ENCODE results near the gene WWOX. TPM values are rescaled to one million over a fixed set of nuclear protein-coding genes. Genes with fewer than 3 reads are reported as not detected.

WWOX gene
- total RNA-seq, 1 experiment from 2014 or later: 35.6 TPM

DNA sequence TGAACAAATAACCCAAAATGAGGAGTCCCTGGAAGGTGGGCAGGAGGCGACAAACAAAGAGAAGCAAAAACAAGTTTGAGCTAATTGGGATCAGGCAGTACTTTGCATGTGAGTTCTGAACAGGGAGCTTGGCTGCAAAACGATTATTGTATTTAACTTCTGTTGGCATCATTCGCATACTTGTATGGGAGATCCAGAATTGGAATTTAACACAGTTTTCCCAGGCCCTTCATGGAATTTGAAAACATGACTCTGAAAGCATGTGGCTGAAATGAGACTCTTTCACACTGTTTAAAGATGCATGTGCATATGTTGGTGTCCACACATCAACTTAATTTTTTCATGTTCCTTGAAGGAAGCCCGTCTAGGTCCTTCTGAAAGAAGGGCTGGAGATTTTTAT lies 674.3 kb downstream of the WWOX start:
- BruUV-seq (replicated peaks): no TSS peak
- no peaks in the 10 kb centered on the region for H3K9me2 ChIP-seq (ENCODE audit: insufficient read depth)
- POLR2A ChIA-PET (ENCODE audit: unreplicated experiment): no interaction called here
- CTCF ChIA-PET: no interaction called here
- TF ChIP-seq EZH2 (IDR thresholded peaks at IDR 0.05; ENCODE audit: low read depth): no peak
- TF ChIP-seq, protein P1, sequence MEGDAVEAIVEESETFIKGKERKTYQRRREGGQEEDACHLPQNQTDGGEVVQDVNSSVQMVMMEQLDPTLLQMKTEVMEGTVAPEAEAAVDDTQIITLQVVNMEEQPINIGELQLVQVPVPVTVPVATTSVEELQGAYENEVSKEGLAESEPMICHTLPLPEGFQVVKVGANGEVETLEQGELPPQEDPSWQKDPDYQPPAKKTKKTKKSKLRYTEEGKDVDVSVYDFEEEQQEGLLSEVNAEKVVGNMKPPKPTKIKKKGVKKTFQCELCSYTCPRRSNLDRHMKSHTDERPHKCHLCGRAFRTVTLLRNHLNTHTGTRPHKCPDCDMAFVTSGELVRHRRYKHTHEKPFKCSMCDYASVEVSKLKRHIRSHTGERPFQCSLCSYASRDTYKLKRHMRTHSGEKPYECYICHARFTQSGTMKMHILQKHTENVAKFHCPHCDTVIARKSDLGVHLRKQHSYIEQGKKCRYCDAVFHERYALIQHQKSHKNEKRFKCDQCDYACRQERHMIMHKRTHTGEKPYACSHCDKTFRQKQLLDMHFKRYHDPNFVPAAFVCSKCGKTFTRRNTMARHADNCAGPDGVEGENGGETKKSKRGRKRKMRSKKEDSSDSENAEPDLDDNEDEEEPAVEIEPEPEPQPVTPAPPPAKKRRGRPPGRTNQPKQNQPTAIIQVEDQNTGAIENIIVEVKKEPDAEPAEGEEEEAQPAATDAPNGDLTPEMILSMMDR (conservative IDR thresholded peaks at IDR 0.05): no peak
- no peaks in the 10 kb centered on the region for H3K27me3 ChIP-seq (ENCODE audit: insufficient read depth, low read depth)
- H2AFZ ChIP-seq: no peak overlapping the region
- no peak overlapping the region for H3K4me3 ChIP-seq
- no peaks in the 10 kb centered on the region for H3K79me2 ChIP-seq (ENCODE audit: low read depth)
- no peak overlapping the region for H3K27ac ChIP-seq
- no peaks in the 10 kb centered on the region for H3K4me1 ChIP-seq (replicated peaks; ENCODE audit: insufficient read depth)
- H3K36me3 ChIP-seq (ENCODE audit: low read depth): no peaks in the 10 kb centered on the region
- H3K9me3 ChIP-seq (ENCODE audit: insufficient read depth, low read depth): no peaks in the 10 kb centered on the region
- no peak for DNase-seq
- no peaks in the 10 kb centered on the region for H4K20me1 ChIP-seq (ENCODE audit: insufficient read depth)
- intact Hi-C loops (cut with micrococcal nuclease; ENCODE audit: unreplicated experiment): no loop called here
- no peaks in the 10 kb centered on the region for H3F3A ChIP-seq (ENCODE audit: insufficient read depth, low read depth)
- H3K4me2 ChIP-seq: no peak overlapping the region

DNA sequence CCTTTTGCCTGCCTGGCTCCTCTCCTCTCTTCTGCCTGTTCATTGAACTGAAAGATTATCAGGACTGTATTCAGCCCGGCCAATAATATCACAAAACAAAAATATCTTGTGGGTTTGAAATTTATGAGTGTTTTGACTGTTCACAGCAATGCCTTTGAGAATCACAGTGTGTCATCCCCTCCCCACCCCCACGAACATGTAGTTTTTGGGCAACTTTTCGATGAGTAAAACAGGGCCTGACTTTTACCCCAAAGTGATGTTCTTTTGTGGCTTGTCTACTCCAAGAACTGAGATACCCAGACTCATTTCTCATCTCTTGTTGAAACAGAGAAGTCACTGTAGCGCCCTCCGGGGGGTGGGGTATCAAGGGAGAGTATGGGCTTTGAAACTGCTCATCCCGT lies 675.7 kb downstream of the WWOX start:
- intact Hi-C loops (cut with micrococcal nuclease; ENCODE audit: unreplicated experiment): no loop called here
- ChIA-PET POLR2A (ENCODE audit: unreplicated experiment) (no interaction called here), CTCF (no interaction called here)
- BruUV-seq (replicated peaks): no TSS peak
- DNase-seq: no peak
- no peaks in the 10 kb centered on the region for H3K4me1 ChIP-seq (replicated peaks; ENCODE audit: insufficient read depth)
- no peak overlapping the region for H3K27ac ChIP-seq
- H3K79me2 ChIP-seq (ENCODE audit: low read depth): no peaks in the 10 kb centered on the region
- no peak overlapping the region for H3K4me3 ChIP-seq
- TF ChIP-seq, protein P1 (conservative IDR thresholded peaks at IDR 0.05): no peak
- TF ChIP-seq EZH2 (IDR thresholded peaks at IDR 0.05; ENCODE audit: low read depth): no peak
- no peaks in the 10 kb centered on the region for H3F3A ChIP-seq (ENCODE audit: insufficient read depth, low read depth)
- H3K4me2 ChIP-seq: no peak overlapping the region
- H3K36me3 ChIP-seq (ENCODE audit: low read depth): no peaks in the 10 kb centered on the region
- H4K20me1 ChIP-seq (ENCODE audit: insufficient read depth): no peaks in the 10 kb centered on the region
- no peaks in the 10 kb centered on the region for H3K9me3 ChIP-seq (ENCODE audit: insufficient read depth, low read depth)
- H2AFZ ChIP-seq: no peak overlapping the region
- no peaks in the 10 kb centered on the region for H3K27me3 ChIP-seq (ENCODE audit: insufficient read depth, low read depth)
- no peaks in the 10 kb centered on the region for H3K9me2 ChIP-seq (ENCODE audit: insufficient read depth)

DNA sequence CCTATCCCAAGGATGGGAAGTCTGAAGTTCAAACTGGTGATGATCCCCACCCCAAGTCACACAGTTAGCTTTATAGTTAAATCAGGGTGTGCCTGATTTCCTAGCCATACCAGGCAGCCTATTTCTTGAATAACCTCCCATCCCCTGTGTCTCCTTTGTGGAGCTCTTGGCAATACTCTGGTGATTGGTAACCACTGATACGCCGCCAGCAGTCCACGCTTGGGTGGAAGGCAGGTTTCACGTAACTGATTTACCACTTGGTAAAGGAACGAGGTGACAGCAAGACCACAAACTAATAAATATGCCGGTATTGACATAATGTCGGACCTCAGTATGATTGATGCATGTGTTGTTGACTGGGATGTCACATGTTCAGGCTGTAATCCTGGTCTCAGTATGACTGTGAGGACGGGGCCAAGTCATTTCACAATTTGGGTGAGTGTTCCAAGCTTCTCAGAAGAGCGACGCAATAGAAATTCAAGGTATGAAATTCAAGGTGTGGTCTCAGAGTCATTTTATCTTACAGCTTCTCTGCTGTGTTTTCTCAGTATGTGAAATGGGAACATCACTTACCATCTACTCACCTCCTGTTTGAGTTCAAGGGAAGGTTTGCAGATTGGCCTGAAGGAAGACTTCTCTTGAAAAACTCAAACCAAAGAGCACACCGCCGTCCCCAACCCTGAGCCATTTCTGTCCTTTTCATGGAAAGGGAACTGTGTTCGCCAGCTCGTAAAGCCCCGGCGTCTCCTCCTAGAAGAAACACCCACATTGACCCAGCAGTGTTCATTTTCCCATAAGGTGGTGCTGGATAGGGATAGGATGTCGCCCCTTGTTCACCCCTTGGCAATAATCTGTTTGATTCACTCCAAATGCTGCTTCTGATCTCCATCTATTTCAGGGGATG lies 678.9 kb downstream of the WWOX start:
- no peak for DNase-seq
- H3K9me3 ChIP-seq (ENCODE audit: insufficient read depth, low read depth): no peaks in the 10 kb centered on the region
- no peaks in the 10 kb centered on the region for H3K27me3 ChIP-seq (ENCODE audit: insufficient read depth, low read depth)
- no peaks in the 10 kb centered on the region for H3K9me2 ChIP-seq (ENCODE audit: insufficient read depth)
- no peak overlapping the region for H3K4me3 ChIP-seq
- ChIA-PET CTCF (no interaction called here), POLR2A (ENCODE audit: unreplicated experiment) (no interaction called here)
- no peaks in the 10 kb centered on the region for H4K20me1 ChIP-seq (ENCODE audit: insufficient read depth)
- no peak overlapping the region for H2AFZ ChIP-seq
- TF ChIP-seq, protein P1 (conservative IDR thresholded peaks at IDR 0.05): no peak
- TF ChIP-seq EZH2 (IDR thresholded peaks at IDR 0.05; ENCODE audit: low read depth): no peak
- H3K79me2 ChIP-seq (ENCODE audit: low read depth): no peaks in the 10 kb centered on the region
- no peaks in the 10 kb centered on the region for H3K4me1 ChIP-seq (replicated peaks; ENCODE audit: insufficient read depth)
- no peaks in the 10 kb centered on the region for H3F3A ChIP-seq (ENCODE audit: insufficient read depth, low read depth)
- no TSS peak for BruUV-seq (replicated peaks)
- H3K36me3 ChIP-seq (ENCODE audit: low read depth): no peaks in the 10 kb centered on the region
- H3K4me2 ChIP-seq: no peak overlapping the region
- no peak overlapping the region for H3K27ac ChIP-seq
- intact Hi-C loops (cut with micrococcal nuclease; ENCODE audit: unreplicated experiment): no loop called here

All from PC-9 (cell line).